Retinal pigment epithelial cell (primary cell): ENCODE measurements around the gene DENND5A.

Experiments used
- DNase-seq: peaks from one replicate; pipeline ENCODE4 v3.0.0-alpha.2; 2010; ENCODE audit warnings: low read depth
- H3K4me3 ChIP-seq: 2 replicates; pipeline ENCODE4 v1.5.1; 2011; ENCODE audit warnings: mild to moderate bottlenecking, low read length, control low read depth, moderate library complexity
- TF ChIP-seq, protein P1 (sequence below): conservative IDR thresholded peaks from 2 replicates; pipeline ENCODE4 v1.5.1; 2011; ENCODE audit warnings: low read depth, low read length, control low read depth, inconsistent platforms

Gene DENND5A

DNA sequence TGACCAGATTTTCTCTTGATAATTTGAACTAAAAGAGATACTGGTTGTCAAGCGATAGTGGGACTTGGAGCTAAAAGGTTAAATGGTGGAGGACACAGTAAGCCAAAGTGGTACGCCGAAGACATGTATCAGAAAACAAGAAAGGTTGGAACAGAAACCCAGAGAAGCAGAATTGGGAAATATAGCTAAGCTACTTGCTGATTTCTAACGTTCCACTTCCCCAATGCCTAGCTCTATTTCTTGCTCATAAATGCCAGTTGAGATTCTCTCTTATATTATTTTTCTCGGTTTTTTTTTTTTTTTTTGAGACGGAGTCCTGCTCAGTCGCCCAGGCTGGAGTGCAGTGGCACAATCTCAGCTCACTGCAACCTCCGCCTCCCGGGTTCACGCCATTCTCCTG lies 36.6 kb upstream of the DENND5A start:
- H3K4me3 ChIP-seq: no peak overlapping the region
- TF ChIP-seq, protein P1, sequence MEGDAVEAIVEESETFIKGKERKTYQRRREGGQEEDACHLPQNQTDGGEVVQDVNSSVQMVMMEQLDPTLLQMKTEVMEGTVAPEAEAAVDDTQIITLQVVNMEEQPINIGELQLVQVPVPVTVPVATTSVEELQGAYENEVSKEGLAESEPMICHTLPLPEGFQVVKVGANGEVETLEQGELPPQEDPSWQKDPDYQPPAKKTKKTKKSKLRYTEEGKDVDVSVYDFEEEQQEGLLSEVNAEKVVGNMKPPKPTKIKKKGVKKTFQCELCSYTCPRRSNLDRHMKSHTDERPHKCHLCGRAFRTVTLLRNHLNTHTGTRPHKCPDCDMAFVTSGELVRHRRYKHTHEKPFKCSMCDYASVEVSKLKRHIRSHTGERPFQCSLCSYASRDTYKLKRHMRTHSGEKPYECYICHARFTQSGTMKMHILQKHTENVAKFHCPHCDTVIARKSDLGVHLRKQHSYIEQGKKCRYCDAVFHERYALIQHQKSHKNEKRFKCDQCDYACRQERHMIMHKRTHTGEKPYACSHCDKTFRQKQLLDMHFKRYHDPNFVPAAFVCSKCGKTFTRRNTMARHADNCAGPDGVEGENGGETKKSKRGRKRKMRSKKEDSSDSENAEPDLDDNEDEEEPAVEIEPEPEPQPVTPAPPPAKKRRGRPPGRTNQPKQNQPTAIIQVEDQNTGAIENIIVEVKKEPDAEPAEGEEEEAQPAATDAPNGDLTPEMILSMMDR: no peak
- no peak for DNase-seq

- H3K4me3 ChIP-seq: no peak overlapping the region
- no peak for DNase-seq
- TF ChIP-seq, protein P1: no peak
Observed at GRCh38 chr11:9293646-9294045, 28.5 kb upstream of the DENND5A start.

DNA sequence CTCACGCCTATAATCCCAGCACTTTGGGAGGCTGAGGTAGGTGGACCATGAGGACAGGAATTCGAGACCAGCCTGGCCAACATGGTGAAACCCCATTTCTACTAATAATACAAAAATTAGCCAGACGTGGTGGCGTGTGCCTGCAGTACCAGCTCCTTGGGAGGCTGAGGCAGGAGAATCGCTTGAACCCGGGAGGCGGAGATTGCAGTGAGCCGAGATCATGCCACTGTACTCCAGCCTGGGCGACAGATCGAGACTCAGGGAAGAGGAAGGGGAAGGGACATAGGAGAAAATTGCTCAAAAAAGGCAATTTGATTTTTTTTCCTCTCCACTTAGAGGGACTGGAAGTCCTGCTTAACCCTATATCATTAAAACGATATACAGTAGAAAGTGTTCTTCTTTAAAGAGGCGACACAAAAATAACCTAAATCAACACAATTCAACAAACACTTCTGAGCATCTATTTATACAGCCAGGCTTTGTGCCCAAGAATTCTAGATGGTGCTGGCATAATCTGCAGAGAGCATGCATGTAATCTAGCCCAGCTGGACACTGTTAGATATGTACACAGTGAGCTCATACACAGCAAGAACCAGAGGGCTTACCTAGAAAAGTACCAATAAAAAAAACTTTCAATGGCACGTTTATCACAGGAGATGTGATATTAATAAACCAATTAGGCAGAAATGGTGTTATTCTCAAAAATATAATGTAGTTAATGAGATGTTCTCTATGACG lies 20.9 kb upstream of the DENND5A start:
- no peak for DNase-seq
- TF ChIP-seq, protein P1: no peak
- no peak overlapping the region for H3K4me3 ChIP-seq

DNA sequence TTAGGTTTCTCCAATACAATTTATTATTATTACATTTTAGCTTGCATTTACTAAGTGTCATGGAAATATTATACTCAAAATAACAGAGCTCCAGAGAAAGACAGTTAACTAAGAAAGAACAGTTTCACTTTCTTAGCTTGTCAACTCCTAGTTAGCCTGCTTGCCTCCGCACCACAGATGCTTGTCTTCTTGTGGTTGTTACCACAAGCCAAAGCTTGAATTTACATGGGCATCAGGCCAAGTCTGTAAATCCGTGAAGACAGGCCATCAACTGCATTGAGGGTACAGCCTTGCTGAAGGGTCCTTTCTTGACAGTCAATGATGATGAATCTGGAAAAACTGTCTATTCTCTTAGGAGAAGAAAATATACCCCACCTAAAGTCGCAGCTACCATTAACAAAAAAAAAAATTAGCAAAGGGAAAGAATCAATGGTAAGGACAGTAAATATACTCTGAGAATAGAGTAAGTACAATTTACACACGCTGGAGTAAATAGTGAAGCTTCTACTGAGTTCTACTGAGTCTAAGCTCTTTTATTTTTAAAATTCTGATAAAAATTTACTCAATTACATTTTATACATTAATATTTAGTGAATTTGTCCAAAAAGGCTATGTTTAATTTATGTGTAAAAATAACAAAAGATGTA lies 15.6 kb upstream of the DENND5A start:
- peak; percentile 43 for DNase-seq
- H3K4me3 ChIP-seq: no peak overlapping the region
- TF ChIP-seq, protein P1: no peak

DNA sequence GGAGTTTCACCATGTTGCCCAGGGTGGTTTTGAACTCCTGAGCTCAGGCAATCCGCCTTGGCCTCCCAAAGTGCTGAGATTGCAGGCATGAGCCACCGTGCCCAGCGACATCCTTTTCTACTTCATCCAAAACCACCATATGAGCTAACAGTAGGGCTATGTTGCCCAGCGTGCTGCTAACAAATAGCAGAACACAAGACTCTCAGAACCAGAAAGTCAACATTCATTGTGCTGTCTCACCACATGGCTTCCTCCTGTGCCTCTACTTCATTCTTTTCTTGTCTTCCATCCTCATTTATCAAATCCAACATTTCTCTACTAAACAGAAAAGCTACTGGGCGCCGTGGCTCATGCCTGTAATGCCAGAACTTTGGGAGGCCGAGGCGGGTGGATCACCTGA lies 12.0 kb upstream of the DENND5A start:
- TF ChIP-seq, protein P1: no peak
- no peak for DNase-seq
- H3K4me3 ChIP-seq: no peak overlapping the region

DNA sequence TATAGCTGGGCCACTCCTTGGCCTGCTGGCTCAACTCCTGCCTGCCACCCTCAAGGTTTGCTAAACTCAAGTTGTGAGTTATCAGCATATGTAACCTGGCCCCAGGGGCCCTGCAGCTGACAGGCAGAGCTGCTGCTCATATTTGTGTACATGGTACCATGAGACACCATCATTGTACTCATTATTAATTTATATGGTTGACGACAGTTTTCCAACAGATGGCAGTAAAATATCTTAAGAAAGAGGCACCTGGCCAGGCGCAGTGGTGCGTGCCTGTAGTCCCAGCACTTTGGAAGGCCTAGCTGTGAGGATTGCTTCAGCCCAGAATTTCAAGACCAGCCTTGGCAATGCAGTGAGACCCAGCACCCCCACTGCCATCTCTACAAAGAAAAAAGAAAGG lies 11.4 kb upstream of the DENND5A start:
- DNase-seq: no peak
- H3K4me3 ChIP-seq: no peak overlapping the region
- TF ChIP-seq, protein P1: no peak
